Effector CD4-positive, alpha-beta T cell (primary cell): ENCODE results near the gene NHP2.
"Not testable (repeated sequence)": the region's sequence is repeated elsewhere in the genome, so short reads cannot be mapped to it uniquely, and the experiment has no call there.

Experiments
- DNase-seq: peaks from one replicate; pipeline ENCODE4 v3.0.0-alpha.2; 2020
- total RNA-seq: gene quantifications from one replicate; lab custom pipeline; 2026; lab: John Stamatoyannopoulos, UW

Gene NHP2
- 22.9 reads per million, percentile 50 among the genes with 10 or more reads in this experiment for total RNA-seq

- peak; percentile 95 for DNase-seq
These were observed at the start of gene NHP2 for GRCh38 chr5:178153530-178154340. TSS of gene NHP2 (minus strand) at chr5:178153885. CDS start at chr5:178153817, 68 bp downstream.

DNA sequence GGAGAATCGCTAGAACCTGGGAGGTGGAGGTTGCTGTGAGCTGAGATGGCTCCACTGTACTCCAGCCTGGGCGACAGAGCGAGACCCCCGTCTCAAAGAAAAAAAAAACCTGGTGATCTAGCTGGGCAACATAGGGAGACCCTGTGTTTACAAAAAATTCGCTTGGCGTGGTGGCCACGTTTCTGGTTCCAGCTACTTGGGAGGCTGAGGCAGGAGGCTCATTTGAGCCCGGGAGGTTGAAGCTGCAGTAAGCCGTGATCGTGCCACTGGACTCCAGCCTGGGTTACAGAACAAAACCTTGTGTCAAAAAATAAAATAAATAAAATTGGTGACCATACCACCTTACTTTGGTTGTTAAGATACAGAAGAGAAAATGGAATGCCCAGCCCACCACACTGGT is 48.9 kb upstream of the NHP2 start:
- no peak for DNase-seq

- no peak for DNase-seq
These were observed 48.2 kb upstream of the NHP2 start for GRCh38 chr5:178201927-178202235.

- no peak for DNase-seq
These were observed 47.7 kb upstream of the NHP2 start for GRCh38 chr5:178201221-178201926.

DNA sequence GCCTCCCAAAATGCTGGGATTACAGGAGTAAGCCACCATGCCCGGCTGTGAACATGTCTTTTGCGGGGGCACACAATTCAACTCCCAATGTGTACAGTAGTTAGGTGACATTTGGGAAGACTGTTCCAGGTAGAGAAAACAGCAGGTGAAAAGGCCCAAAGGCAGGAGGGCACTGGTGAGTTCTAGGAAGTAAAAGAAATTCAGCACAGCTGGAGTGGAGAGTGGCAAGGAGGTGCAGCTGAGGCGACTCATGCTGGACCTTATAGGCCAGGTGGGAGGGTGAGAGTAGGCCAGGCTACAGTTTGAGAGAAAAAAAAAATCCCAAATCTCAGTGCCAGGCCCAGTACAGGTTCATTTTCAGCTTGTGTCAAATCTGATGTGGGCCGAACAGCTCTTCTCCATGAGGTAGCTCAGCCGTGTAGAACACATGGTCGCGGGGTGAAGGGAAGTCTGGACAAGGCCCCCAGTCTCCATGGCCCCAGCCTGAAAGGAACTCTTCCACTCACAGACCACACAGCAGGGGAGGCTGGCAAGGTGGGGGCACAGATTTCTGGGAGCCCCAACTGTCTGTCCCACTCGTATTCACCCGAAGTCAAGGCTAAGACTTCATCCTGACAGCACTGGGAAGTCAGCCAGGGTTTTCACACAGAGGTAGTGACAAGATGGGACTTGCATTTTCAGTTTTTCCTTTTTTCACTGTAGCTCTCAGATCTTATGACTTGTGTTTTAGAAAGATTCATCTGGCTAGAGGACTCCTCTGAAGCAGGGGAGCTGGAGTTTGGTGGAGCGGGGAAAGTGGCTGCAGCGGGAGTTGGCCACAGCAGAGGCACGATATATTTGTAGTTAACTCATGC is 46.1 kb upstream of the NHP2 start:
- no peak for DNase-seq

- no peak for DNase-seq
These were observed 45.0 kb upstream of the NHP2 start for GRCh38 chr5:178198706-178199105.

DNA sequence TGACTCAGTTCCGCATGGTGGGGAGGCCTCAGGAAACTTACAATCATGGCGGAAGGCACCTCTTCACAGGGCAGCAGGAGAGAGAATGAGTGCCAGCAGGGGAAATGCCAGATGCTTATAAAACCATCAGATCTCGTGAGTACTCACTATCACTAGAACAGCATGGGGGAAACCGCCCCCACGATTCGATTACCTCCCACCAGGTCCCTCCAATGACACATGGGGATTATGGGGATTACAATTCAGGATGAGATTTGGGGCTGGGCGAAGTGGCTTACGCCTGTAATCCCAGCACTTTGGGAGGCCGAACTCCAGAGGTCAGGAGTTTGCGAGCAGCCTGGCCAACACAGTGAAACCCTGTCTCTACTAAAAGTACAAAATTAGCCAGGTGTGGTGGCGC is 44.5 kb upstream of the NHP2 start:
- DNase-seq = not testable (repeated sequence)

DNA sequence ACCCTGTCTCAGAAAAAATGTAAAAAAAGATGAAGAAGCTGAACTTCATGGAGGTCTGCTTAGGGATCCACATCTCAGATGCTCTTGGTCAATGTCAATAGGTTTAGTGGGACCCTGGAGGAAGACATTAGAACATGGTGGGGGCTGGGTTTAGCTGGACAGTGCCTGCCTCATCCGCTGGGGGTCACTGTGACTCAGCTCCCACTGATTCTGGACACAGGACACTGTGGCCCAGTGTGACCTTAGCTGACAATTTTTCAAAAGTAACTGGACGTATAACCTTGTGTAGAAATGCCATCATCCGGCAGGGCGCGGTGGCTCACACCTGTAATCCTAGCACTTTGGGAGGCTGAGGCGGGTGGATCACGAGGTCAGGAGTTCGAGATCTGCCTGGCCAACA is 43.3 kb upstream of the NHP2 start:
- no peak for DNase-seq

GRCh38 chr5:178196281-178196812 is 42.7 kb upstream of the NHP2 start:
- no peak for DNase-seq

- DNase-seq = no peak
These were observed 40.3 kb upstream of the NHP2 start for GRCh38 chr5:178194026-178194425.

GRCh38 chr5:178193251-178193809 is 39.6 kb upstream of the NHP2 start:
- no peak for DNase-seq

- no peak for DNase-seq
These were observed 39.1 kb upstream of the NHP2 start for GRCh38 chr5:178192787-178193186.

- no peak for DNase-seq
These were observed 38.6 kb upstream of the NHP2 start for GRCh38 chr5:178192244-178192643.

DNA sequence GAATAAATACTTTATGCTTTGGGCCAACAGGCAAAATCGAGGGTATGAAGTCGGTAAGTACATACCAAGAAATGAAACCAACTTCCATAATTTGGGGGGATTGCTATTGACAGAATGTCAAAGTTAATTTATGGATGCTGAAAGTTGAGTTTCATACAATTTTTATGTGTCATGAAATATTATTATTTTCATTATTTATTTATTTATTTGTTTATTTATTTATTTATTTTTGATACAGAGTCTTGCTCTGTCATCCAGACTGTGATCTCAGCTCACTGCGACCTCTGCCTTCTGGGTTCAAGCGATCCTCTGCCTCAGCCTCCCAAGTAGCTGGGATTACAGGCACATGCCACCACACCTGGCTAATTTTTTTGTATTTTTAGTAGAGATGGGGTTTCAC is 38.0 kb upstream of the NHP2 start:
- no peak for DNase-seq

DNA sequence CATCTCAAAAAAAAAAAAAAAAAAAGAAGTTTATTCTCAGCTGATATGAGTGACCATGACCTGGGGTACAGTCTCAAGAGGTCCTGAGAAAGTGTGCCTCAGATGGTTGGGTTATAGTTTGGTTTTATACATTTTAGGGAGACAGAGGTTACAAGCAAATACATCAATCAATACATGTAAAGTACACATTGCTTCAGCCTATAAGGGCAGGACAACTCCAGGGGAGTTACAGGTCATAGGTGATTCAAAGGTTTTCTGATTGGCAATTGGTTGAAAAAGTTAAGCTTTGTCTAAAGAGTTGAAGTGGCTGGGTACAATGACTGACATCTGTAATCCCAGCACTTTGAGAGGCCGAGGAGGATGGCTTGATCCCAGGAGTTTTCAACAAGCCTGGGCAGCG is 35.7 kb upstream of the NHP2 start:
- no peak for DNase-seq

GRCh38 chr5:178187014-178187413 is 33.3 kb upstream of the NHP2 start, which contains the start of gene GMCL2:
TSS of gene GMCL2 (minus strand) at chr5:178187371. CDS start at chr5:178187299, 72 bp downstream.
- DNase-seq = no peak

DNA sequence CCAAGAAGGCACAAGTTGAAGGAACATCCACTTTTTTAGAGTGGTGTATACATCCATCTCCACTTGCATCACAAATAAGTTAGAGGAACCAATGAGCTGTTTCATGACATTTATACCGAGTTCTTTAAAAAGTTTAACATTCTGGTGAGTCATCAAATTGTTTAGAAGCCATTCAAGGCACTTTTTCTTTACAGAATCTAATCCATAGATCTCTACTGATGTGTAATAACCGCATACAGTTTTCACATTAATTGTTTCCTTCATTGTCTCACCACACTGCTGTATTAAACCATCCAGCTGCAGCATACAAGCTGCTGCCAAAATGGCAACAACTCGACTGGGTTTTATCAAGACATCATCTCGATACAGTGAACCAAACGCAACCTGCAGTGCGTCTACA is 32.7 kb upstream of the NHP2 start:
- no peak for DNase-seq

- no peak for DNase-seq
These were observed 28.6 kb upstream of the NHP2 start for GRCh38 chr5:178182158-178182876.

GRCh38 chr5:178180141-178180863 is 26.6 kb upstream of the NHP2 start:
- DNase-seq = no peak

GRCh38 chr5:178177569-178177968 is 23.9 kb upstream of the NHP2 start:
- DNase-seq = no peak

GRCh38 chr5:178176791-178177190 is 23.1 kb upstream of the NHP2 start:
- no peak for DNase-seq
